GM19351 (cell line): Measurements from ENCODE around the gene TBXAS1.

ENCODE experiments used
- ATAC-seq: cut with Tn5 transposase; IDR thresholded peaks from one replicate; pipeline ENCODE4 v1.9.1; 2021; ENCODE audit warnings: mild to moderate bottlenecking, moderate library complexity; ENCODE audit not compliant: unreplicated experiment

TBXAS1 gene

GRCh38 chr7:139942636-139943035 is 113.6 kb downstream of the TBXAS1 start:
- ATAC-seq: no peak

GRCh38 chr7:139943401-139943800 is 114.3 kb downstream of the TBXAS1 start:
- ATAC-seq: no peak

GRCh38 chr7:139944248-139944647 is 115.2 kb downstream of the TBXAS1 start:
- ATAC-seq: no peak

- ATAC-seq: no peak
These were observed 117.5 kb downstream of the TBXAS1 start for GRCh38 chr7:139946533-139946932.

- no peak for ATAC-seq
These were observed 118.0 kb downstream of the TBXAS1 start for GRCh38 chr7:139947021-139947420.

GRCh38 chr7:139948167-139948566 is 119.1 kb downstream of the TBXAS1 start:
- ATAC-seq: no peak

GRCh38 chr7:139948587-139949335 is 119.7 kb downstream of the TBXAS1 start:
- no peak for ATAC-seq

- ATAC-seq: no peak
These were observed 120.6 kb downstream of the TBXAS1 start for GRCh38 chr7:139949629-139950028.

GRCh38 chr7:139950881-139951525 is 121.9 kb downstream of the TBXAS1 start:
- no peak for ATAC-seq

- ATAC-seq: no peak
These were observed 124.2 kb downstream of the TBXAS1 start for GRCh38 chr7:139953229-139953628.

GRCh38 chr7:139955109-139955820 is 126.2 kb downstream of the TBXAS1 start:
- ATAC-seq: no peak

GRCh38 chr7:139958599-139959284 is 129.7 kb downstream of the TBXAS1 start:
- no peak for ATAC-seq

- no peak for ATAC-seq
These were observed 130.2 kb downstream of the TBXAS1 start for GRCh38 chr7:139959285-139959628.

GRCh38 chr7:139959718-139960117 is 130.7 kb downstream of the TBXAS1 start:
- no peak for ATAC-seq

GRCh38 chr7:139960157-139960556 is 131.1 kb downstream of the TBXAS1 start:
- ATAC-seq: no peak

- no peak for ATAC-seq
These were observed 137.0 kb downstream of the TBXAS1 start for GRCh38 chr7:139965942-139966628.

GRCh38 chr7:139966949-139967348 is 137.9 kb downstream of the TBXAS1 start:
- no peak for ATAC-seq

GRCh38 chr7:139968931-139969330 is 139.9 kb downstream of the TBXAS1 start:
- no peak for ATAC-seq

GRCh38 chr7:139972029-139972428 is 143.0 kb downstream of the TBXAS1 start:
- ATAC-seq: no peak

- ATAC-seq: no peak
These were observed 144.3 kb downstream of the TBXAS1 start for GRCh38 chr7:139973101-139974050.
